ENCODE results near the gene PTDSS2. TPM values are rescaled to one million over a fixed set of nuclear protein-coding genes. Genes with fewer than 3 reads are reported as not detected.

The PTDSS2 gene
- total and polyA plus RNA-seq, 10 of the 15 experiments (the other 5 are each of a cell fraction or from before 2014, with no cell fraction given) = 0.39 to 21.1 (median 10.8) TPM

GRCh38 chr11:442611-443081 is 7.4 kb upstream of the PTDSS2 start:
- H2AFZ ChIP-seq (ENCODE audit: control insufficient read depth, low read depth, low read length) = no peak overlapping the region
- H3K9me3 ChIP-seq (replicated peaks; ENCODE audit: control insufficient read depth, insufficient read depth, low read length) = no peaks in the 10 kb centered on the region
- no peak overlapping the region for H3K27ac ChIP-seq (ENCODE audit: control insufficient read depth, insufficient read depth)
- no peak overlapping the region for H3K4me2 ChIP-seq (ENCODE audit: control insufficient read depth, insufficient read depth)
- BruUV-seq (replicated peaks) = no TSS peak
- peaks cover 12% of the 10 kb centered on the region for H3K4me1 ChIP-seq (ENCODE audit: control insufficient read depth, insufficient read depth, low read length)
- intact Hi-C loops (cut with micrococcal nuclease; ENCODE audit: unreplicated experiment) (loop anchor here (10.0 kb wide), 2 partner anchors 138 to 238 kb away; partner anchors contain the start of genes BET1L, IFITM2 and RIC8A), in situ Hi-C loops (cut with MboI) (no loop called here)
- no peak overlapping the region for H3K9ac ChIP-seq (ENCODE audit: control insufficient read depth, insufficient read depth, low read length)
- no peak for ATAC-seq
- TF ChIP-seq ZNF687 (IDR thresholded peaks at IDR 0.05) (no peak), HCFC1 (IDR thresholded peaks at IDR 0.05; ENCODE audit: low read length) (no peak), POLR2AphosphoS2 (IDR thresholded peaks at IDR 0.05; ENCODE audit: low read depth, low read length) (no peak), EZH2 (IDR thresholded peaks at IDR 0.05; ENCODE audit: borderline replicate concordance, control insufficient read depth, low read depth, low read length) (no peak), E4F1 (IDR thresholded peaks at IDR 0.05; ENCODE audit: borderline replicate concordance, partially characterized antibody) (no peak), NR2F1 (conservative IDR thresholded peaks at IDR 0.05) (no peak), ZSCAN29 (IDR thresholded peaks at IDR 0.05) (no peak), NFYA (IDR thresholded peaks at IDR 0.05; ENCODE audit: borderline replicate concordance, low read depth, low read length) (no peak), STAT3 (IDR thresholded peaks at IDR 0.05; ENCODE audit: low read depth, low read length) (no peak), ZNF622 (IDR thresholded peaks at IDR 0.05) (no peak)
- no peaks in the 10 kb centered on the region for H3K36me3 ChIP-seq (ENCODE audit: control insufficient read depth in 2 of 2, insufficient read depth in 2 of 2, low read length in 1 of 2)
- no peaks in the 10 kb centered on the region for H4K20me1 ChIP-seq (ENCODE audit: control insufficient read depth, insufficient read depth)
- no peak for DNase-seq (ENCODE audit: low read depth, low spot score)
- H3K27me3 ChIP-seq (replicated peaks in 1 of 2; ENCODE audit: control insufficient read depth in 2 of 2, insufficient read depth in 2 of 2, low read length in 1 of 2) = no peaks in the 10 kb centered on the region
- peaks cover 10% of the 10 kb centered on the region for H3K79me2 ChIP-seq (ENCODE audit: control insufficient read depth, insufficient read depth, low read length)
- POLR2A ChIA-PET = interaction anchor here (0.5 to 3.6 kb wide), 4 partner anchors 31 to 94 kb away, joined by 3 to 12 read pairs (median 4); partner anchors contain the start of genes HRAS and RNH1
- SMC1A ChIA-PET (ENCODE audit: uncharacterized antibody, unreplicated experiment) = interaction anchor here (1.2 kb wide), 1 partner anchor 14 kb away, joined by 3 read pairs; no protein-coding TSS in a partner anchor
- RAD21 ChIA-PET (ENCODE audit: unreplicated experiment) = interaction anchor here (1.3 kb wide), 1 partner anchor 64 kb away, joined by 4 read pairs; no protein-coding TSS in a partner anchor
- no peak overlapping the region for H3K4me3 ChIP-seq
- CTCF ChIA-PET = no interaction called here
- FAIRE-seq = no peak
- WGBS (ENCODE audit: insufficient coverage, insufficient replicate concordance, low lambda C conversion rate, missing lambda C conversion rate) = 82% methylated on average over 16 of the region's 16 CpGs

Data from GM12878 (cell line).